ENCODE data around the gene PGP. TPM values are rescaled to one million over a fixed set of nuclear protein-coding genes. Genes with fewer than 3 reads are reported as not detected.

PGP gene
- total RNA-seq, 2 experiments from 2014 or later, result 8.1 to 8.5 TPM

- no peak for TF ChIP-seq CTCF (IDR thresholded peaks at IDR 0.05)
- peaks cover 11% of the 10 kb centered on the region for H3K4me1 Mint-ChIP-seq (ENCODE audit: low read depth)
- peak overlapping the region; percentile 24 for H3K27ac Mint-ChIP-seq
- peaks cover 27% of the 10 kb centered on the region for H3K36me3 ChIP-seq (ENCODE audit: insufficient read depth, low read length)
- H3K9me3 Mint-ChIP-seq, result no peaks in the 10 kb centered on the region
- peak overlapping the region; percentile 55 for H3K4me3 Mint-ChIP-seq
- no peaks in the 10 kb centered on the region for H3K27me3 Mint-ChIP-seq
- peaks cover 10% of the 10 kb centered on the region for H3K36me3 Mint-ChIP-seq (ENCODE audit: low read depth)
- H3K27ac ChIP-seq (ENCODE audit: low read depth in 1 of 2, low read length in 2 of 2), result no peak overlapping the region
- ChIA-PET POLR2A (interaction anchor here (0.6 to 1.3 kb wide), 2 partner anchors 28 to 247 kb away, joined by 3 read pairs; partner anchors contain the start of gene RPS2), CTCF (no interaction called here)
- no peak overlapping the region for H3K4me3 ChIP-seq (ENCODE audit: low read length)
- peaks cover 27% of the 10 kb centered on the region for H3K4me1 ChIP-seq (ENCODE audit: insufficient read depth, low read length)
- ATAC-seq (ENCODE audit: poor library complexity), result no peak
- DNase-seq, result no peak
- intact Hi-C loops (cut with DNase I, micrococcal nuclease), result loop anchor here in 1 of 2 experiments (10.0 kb wide), 1 partner anchor 797 kb away; the partner anchor contains the start of gene UNKL
- no peaks in the 10 kb centered on the region for H3K27me3 ChIP-seq (ENCODE audit: control insufficient read depth in 1 of 2, insufficient read depth in 2 of 2, low read length in 2 of 2)
- no peaks in the 10 kb centered on the region for H3K9me3 ChIP-seq (ENCODE audit: control insufficient read depth in 1 of 2, insufficient read depth in 1 of 2, low read length in 2 of 2)
Observed at GRCh38 chr16:2211923-2212347, 2.7 kb downstream of the PGP start.

- ChIA-PET CTCF (no interaction called here), POLR2A (interaction anchor here (1.3 kb wide), 1 partner anchor 246 kb away, joined by 3 read pairs; the partner anchor contains the start of gene RPS2)
- no peak for ATAC-seq (ENCODE audit: poor library complexity)
- Histone ChIP-seq H3K4me1 (ENCODE audit: insufficient read depth, low read length) (peaks cover 38% of the 10 kb centered on the region), H3K27ac (ENCODE audit: low read depth in 1 of 2, low read length in 2 of 2) (no peak within 1 kb of the TSS), H3K36me3 (ENCODE audit: insufficient read depth, low read length) (peaks cover 32% of the 10 kb centered on the region), H3K9me3 (ENCODE audit: control insufficient read depth in 1 of 2, insufficient read depth in 1 of 2, low read length in 2 of 2) (no peaks in the 10 kb centered on the region), H3K27me3 (ENCODE audit: control insufficient read depth in 1 of 2, insufficient read depth in 2 of 2, low read length in 2 of 2) (no peaks in the 10 kb centered on the region), H3K4me3 (ENCODE audit: low read length) (no peak within 1 kb of the TSS)
- Mint-ChIP-seq H3K27me3 (no peaks in the 10 kb centered on the region), H3K36me3 (ENCODE audit: low read depth) (peaks cover 16% of the 10 kb centered on the region), H3K27ac (peak within 1 kb of the TSS; percentile 24), H3K4me1 (ENCODE audit: low read depth) (peaks cover 19% of the 10 kb centered on the region), H3K9me3 (no peaks in the 10 kb centered on the region), H3K4me3 (peak within 1 kb of the TSS; percentile 11)
- intact Hi-C loops (cut with DNase I, micrococcal nuclease), result loop anchor here in 1 of 2 experiments (10.0 kb wide), 1 partner anchor 796 kb away; the partner anchor contains the start of gene UNKL
- no peak for TF ChIP-seq CTCF (IDR thresholded peaks at IDR 0.05)
- no peak for DNase-seq
Observed at GRCh38 chr16:2210386-2211365, 4.0 kb downstream of the PGP start, which contains the start of gene BRICD5. BRICD5 (minus strand) TSS chr16:2210863; CDS start chr16:2210833, 30 bp downstream.

- Histone ChIP-seq H3K36me3 (ENCODE audit: insufficient read depth, low read length) (peaks cover 32% of the 10 kb centered on the region), H3K9me3 (ENCODE audit: control insufficient read depth in 1 of 2, insufficient read depth in 1 of 2, low read length in 2 of 2) (no peaks in the 10 kb centered on the region), H3K27me3 (ENCODE audit: control insufficient read depth in 1 of 2, insufficient read depth in 2 of 2, low read length in 2 of 2) (no peaks in the 10 kb centered on the region), H3K4me1 (ENCODE audit: insufficient read depth, low read length) (peaks cover 37% of the 10 kb centered on the region), H3K4me3 (ENCODE audit: low read length) (no peak overlapping the region), H3K27ac (ENCODE audit: low read depth in 1 of 2, low read length in 2 of 2) (no peak overlapping the region)
- intact Hi-C loops (cut with DNase I, micrococcal nuclease), result loop anchor here in 1 of 2 experiments (10.0 kb wide), 1 partner anchor 795 kb away; the partner anchor contains the start of gene UNKL
- peaks cover 19% of the 10 kb centered on the region for H3K4me1 Mint-ChIP-seq (ENCODE audit: low read depth)
- ATAC-seq (ENCODE audit: poor library complexity) (no peak), DNase-seq (no peak)
- no peaks in the 10 kb centered on the region for H3K27me3 Mint-ChIP-seq
- peak overlapping the region; percentile 11 for H3K4me3 Mint-ChIP-seq
- peaks cover 16% of the 10 kb centered on the region for H3K36me3 Mint-ChIP-seq (ENCODE audit: low read depth)
- no peaks in the 10 kb centered on the region for H3K9me3 Mint-ChIP-seq
- POLR2A ChIA-PET, result no interaction called here
- no peak for TF ChIP-seq CTCF (IDR thresholded peaks at IDR 0.05)
- H3K27ac Mint-ChIP-seq, result no peak overlapping the region
- CTCF ChIA-PET, result no interaction called here
Observed at GRCh38 chr16:2210009-2210332, 4.7 kb downstream of the PGP start.
